Stimulated activated CD4-positive, alpha-beta T cell treated with anti-CD3 and anti-CD28 coated beads, TNF-alpha, amount 100 ng/mL, for 24 hours (primary cell): Measurements from ENCODE around the gene TEX22.

Experiments
- DNase-seq, 3 experiments: peaks; one replicate each; pipeline ENCODE4 v3.0.0-alpha.2; 2020; ENCODE audit warnings: low read depth in 3 of 3

The TEX22 gene

DNA sequence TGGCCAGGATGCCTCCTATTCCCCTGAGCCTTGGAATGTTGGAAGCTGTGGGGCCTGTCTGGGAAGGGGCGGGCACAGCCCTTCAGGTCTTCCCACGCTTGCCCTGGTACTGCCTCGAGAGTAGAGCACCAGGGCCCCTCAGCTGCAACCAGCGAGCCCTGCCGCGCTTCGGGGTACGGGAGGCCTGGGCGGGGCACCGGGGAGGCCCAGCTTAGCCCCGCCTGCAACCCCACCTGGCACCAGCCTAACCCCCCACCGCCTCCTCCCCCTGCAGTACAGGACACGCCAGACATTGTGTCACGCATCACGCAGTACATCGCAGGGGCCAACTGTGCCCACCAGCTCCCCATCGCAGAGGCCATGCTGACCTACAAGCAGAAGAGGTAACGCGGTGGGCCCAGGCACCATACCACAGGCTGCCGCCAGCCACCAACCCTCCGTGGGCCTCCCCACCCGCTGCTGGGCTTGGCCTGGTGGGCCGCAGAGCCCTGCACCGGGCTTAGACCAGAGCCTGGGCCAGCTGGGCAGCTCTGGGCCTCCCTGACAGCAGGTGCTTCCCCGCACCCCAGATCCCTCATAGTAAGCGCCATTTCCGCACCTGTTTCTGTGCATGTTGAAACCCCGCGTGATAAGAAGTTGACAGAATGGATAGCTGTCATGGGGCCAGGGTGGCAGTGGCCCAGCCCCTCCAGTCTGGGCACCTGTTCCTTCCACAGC is 13.6 kb upstream of the TEX22 start:
- no peak for DNase-seq

DNA sequence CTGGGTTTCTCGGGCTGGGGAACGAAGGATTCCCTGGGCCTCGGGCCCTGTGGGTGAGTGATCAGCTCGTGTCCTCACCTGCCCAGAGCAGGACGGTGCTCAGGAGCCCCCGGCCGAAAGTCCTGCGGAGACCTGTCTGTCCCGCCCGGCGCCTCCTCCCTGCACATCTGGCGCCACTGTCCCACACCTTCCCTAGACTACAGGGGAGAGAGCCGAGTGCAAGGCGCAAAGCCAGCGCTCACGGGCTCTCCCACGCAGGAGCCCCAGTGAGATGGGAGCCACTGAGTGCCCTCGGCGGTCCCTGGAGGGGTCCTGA is 13.1 kb upstream of the TEX22 start:
- no peak for DNase-seq

GRCh38 chr14:105385698-105386365 is 12.5 kb upstream of the TEX22 start:
- DNase-seq, result no peak

- no peak for DNase-seq
These were observed 11.5 kb upstream of the TEX22 start for GRCh38 chr14:105386581-105387529.

GRCh38 chr14:105387530-105387922 is 10.8 kb upstream of the TEX22 start:
- no peak for DNase-seq

GRCh38 chr14:105388110-105388951 is 10.0 kb upstream of the TEX22 start:
- no peak for DNase-seq

- DNase-seq, result no peak
These were observed 9.4 kb upstream of the TEX22 start for GRCh38 chr14:105388976-105389375.

- DNase-seq, result no peak
These were observed 8.8 kb upstream of the TEX22 start for GRCh38 chr14:105389534-105389933.

DNA sequence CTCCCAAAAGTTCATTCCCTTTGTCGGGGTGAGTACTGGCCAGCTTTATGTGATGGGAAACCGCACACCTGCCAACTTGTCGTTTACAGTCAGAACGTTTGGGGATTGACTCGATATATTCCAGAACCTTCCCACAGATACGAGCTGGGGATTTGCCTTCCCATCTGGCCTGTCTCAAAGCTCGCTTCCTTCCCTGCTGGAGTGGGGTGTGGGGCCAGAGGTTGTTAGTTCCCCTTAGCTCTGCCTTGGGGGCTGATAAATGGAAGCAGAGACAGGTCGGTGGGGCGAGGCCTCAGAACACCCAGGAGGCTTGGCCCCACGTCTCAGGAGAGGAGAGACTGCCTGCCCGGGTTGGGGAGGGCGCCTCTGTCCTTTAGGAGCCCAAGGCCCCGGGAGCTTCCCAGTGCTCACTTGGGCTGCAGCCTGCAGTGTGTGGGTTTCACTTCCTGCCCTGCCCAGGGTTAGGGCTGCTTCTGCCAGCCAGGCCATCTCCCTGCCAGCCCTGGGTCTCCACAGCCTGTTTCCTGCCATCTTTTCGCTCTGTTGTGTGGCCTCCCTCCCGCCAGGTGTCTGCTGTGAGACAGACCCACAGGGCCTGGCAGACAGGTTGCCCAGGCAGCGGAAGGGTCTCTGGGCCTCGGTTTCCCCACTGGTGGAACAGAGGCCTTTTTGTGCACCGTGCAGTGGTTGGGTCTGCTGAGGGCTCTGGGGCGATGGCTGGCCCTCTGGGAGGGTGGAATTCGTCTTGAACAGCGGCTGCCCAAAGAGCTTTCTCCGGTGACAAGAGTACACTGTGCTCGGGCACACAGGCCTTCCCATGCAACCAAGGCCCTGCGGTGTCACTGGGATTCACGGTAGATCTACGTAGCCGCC is 8.1 kb upstream of the TEX22 start:
- DNase-seq, result no peak

- DNase-seq, result no peak
These were observed 7.4 kb upstream of the TEX22 start for GRCh38 chr14:105390849-105391500.

- no peak for DNase-seq
These were observed 6.8 kb upstream of the TEX22 start for GRCh38 chr14:105391541-105391940.

DNA sequence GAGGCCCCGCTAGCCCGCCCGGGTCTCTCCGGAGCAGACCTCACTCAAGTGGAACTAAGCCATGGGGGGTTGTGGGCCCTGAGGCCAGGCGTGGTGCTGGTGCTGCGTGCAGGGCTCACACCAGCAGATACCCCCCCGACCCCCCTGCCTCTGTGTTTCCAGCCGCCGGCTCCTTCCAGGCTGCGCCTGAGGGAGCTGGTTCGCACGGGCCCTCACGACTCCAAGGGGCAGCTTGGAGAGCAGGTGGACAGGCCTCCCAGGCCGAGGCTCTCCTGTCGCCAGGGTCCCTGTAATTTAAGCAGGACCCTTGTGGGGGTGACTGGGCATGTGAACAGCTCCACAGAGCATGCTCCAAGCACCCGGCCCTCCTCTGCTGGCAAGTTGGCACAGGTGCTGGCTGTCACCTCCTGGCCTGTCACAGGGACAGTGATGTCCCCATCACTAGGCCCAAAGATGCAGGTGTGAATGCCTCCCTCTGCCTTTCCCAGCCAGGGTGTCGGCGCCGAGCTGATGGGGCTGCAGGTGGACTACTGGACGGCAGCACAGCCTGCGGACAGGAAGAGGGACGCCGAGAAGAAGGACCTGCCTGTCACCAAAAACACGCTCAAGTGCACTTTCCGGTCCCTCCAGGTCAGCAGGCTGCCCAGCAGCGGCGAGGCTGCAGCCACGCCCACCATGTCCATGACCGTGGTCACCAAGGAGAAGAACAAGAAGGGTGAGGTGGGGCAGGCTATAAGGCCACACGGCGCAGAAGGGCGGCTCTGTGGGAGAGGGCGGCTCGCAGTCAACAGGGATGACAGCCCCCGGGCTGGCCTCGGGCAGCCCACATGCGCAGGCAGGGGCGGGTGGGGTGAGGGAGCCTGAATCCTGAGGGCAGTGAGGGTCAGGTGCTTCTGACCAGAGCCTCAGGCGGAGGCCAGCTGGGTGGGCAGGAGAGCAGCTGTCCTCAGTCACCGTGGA is 5.9 kb upstream of the TEX22 start:
- no peak for DNase-seq

GRCh38 chr14:105393151-105393550 is 5.2 kb upstream of the TEX22 start:
- DNase-seq, result no peak

GRCh38 chr14:105394714-105395537 is 3.4 kb upstream of the TEX22 start:
- no peak for DNase-seq

GRCh38 chr14:105395538-105395854 is 2.8 kb upstream of the TEX22 start:
- no peak for DNase-seq

DNA sequence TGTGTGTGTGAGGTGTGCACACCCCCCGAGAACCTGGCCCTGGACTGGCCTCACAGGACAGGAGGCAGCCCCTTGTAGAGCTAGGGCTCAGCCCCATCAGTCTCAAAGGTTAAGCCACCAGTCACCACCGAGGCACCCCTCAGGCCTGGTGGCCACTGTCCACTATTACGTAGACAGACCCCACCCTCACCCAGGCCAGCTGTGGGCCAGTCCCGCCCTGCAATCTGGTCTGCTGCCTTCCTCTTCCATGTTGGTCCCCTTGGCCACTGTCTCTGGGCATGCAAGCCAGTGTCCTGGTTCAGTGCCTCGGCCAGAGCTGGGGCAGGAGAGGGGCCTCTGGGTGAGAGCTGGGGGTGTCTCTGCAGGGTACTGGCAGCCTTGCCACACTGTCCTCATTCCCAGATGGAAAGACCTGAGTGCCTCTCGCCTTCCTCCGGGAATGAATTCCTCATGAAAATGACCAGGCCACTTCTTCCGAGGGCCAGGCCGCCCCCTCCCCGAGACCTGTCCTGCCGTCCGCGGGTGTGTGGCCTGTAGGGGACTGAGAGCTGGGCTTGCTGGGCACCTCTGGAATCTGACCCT is 897 bp upstream of the TEX22 start:
- no peak for DNase-seq

DNA sequence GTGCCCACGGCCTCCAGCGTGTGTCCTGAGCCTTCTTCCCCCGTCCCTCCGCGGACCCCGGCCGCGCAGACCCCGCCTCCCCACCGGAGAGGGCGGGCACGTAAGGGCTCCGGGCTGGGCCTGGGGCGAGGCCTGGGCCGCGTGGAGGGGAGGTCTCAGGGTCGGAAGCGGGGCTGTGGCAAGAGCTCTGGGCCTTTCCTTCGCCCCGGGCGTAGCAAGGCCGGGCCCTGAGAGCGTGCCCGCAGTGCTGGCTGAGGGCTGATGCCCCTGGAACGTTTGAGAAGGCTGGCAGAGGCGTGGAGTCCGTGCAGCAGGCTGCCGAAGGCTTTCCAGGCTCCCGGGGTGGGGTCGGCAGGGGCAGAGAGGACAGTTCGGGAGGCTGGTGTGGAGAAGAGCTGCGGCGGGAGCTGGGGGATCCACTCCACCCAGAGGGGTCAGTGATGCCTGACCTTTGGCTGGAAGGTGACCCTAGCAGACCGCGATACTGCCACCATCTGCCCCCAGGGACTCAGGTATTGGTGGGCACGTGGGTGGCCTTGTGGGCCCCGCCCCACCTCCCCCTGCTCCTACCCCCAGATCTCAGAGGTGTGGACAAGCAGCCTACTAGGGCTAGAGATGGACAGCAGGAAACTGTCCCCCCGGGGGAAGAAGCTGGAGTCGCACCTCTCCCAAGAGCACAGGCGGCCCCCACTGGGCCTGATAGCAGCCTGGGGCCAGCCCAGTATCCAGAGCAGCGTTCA is 558 bp downstream of the TEX22 start:
- DNase-seq, result peak in 1 of 3 experiments; percentile 58
